Endodermal cell (in vitro differentiated cells): ENCODE measurements around the gene ABL1. TPM values are rescaled to one million over a fixed set of nuclear protein-coding genes. Genes with fewer than 3 reads are reported as not detected.

Experiments used
- DNase-seq: peaks from one replicate; pipeline ENCODE4 v3.0.0-alpha.2; 2017
- H3K27ac ChIP-seq: 2 replicates; pipeline ENCODE4 v1.5.1; 2013; ENCODE audit warnings: mild to moderate bottlenecking, low read depth, low read length, moderate library complexity
- H3K27me3 ChIP-seq: 2 replicates; pipeline ENCODE4 v1.6.1; 2013; ENCODE audit warnings: mild to moderate bottlenecking, low read length, moderate library complexity; ENCODE audit not compliant: insufficient read depth, control insufficient read depth, poor library complexity, severe bottlenecking
- H3K36me3 ChIP-seq: 2 replicates; pipeline ENCODE4 v1.7.0; 2013; ENCODE audit warnings: mild to moderate bottlenecking, low read length, moderate library complexity; ENCODE audit not compliant: control insufficient read depth, insufficient read depth
- H3K4me1 ChIP-seq: one replicate; pipeline ENCODE4 v1.7.0; 2013; ENCODE audit warnings: low read length; ENCODE audit not compliant: control insufficient read depth, insufficient read depth
- H3K4me3 ChIP-seq: 2 replicates; pipeline ENCODE4 v1.5.1; 2013; ENCODE audit warnings: mild to moderate bottlenecking, low read length, moderate library complexity
- H3K9ac ChIP-seq: 2 replicates; pipeline ENCODE4 v1.6.1; 2013; ENCODE audit warnings: mild to moderate bottlenecking, low read length, moderate library complexity; ENCODE audit not compliant: poor library complexity, severe bottlenecking; ENCODE audit errors: extremely low read depth
- H3K9me3 ChIP-seq: 2 replicates; pipeline ENCODE4 v1.6.1; 2013; ENCODE audit warnings: mild to moderate bottlenecking, low read length, moderate library complexity; ENCODE audit not compliant: control insufficient read depth
- H3K27ac Mint-ChIP-seq: 2 replicates; pipeline ENCODE4 v1.8.0; 2020; ENCODE audit warnings: mixed read lengths
- H3K27me3 Mint-ChIP-seq: 2 replicates; pipeline ENCODE4 v1.8.0; 2021; ENCODE audit warnings: mild to moderate bottlenecking, mixed read lengths; ENCODE audit not compliant: insufficient read depth
- H3K36me3 Mint-ChIP-seq: 2 replicates; pipeline ENCODE4 v1.8.0; 2020; ENCODE audit warnings: low read depth, mixed read lengths
- H3K4me1 Mint-ChIP-seq: 2 replicates; pipeline ENCODE4 v1.8.0; 2020; ENCODE audit warnings: mixed read lengths
- H3K4me3 Mint-ChIP-seq: 2 replicates; pipeline ENCODE4 v1.8.0; 2020; ENCODE audit warnings: mild to moderate bottlenecking, moderate library complexity, mixed read lengths
- H3K9me3 Mint-ChIP-seq: 2 replicates; pipeline ENCODE4 v1.8.0; 2020; ENCODE audit warnings: mild to moderate bottlenecking, mixed read lengths
- WGBS, 2 experiments: methylation state at CpG; one replicate each; pipeline versions ENCODE4 v1.1.5 to v1.1.7; 2013; ENCODE audit warnings: missing lambda C conversion rate in 2 of 2, mixed read lengths in 1 of 2; ENCODE audit not compliant: insufficient coverage in 1 of 2, insufficient read length in 1 of 2; 5-methylcytosine and 5-hydroxymethylcytosine counted together
- total RNA-seq, 2 donors: library from RNA; stranded (reverse); fragmentation: NEBNext Ultra II Directional in 1 of 2; extraction: Animal tissue kit (Norgen Biotek cat#: 25700) in 1 of 2; gene quantifications; 2 replicates in 1 of 2; 3 replicates in 1 of 2; pipeline ENCODE4 v1.2.1, GENCODE V29; 2021
- TF ChIP-seq, protein P1 (sequence below): fragments of 200-600 bp; sonication (generic); conservative IDR thresholded peaks from 2 replicates; pipeline ENCODE4 v1.5.0; 2021; ENCODE audit warnings: antibody characterized with exemption, mild to moderate bottlenecking

The ABL1 gene
- total RNA-seq, 2 donors from 2014 or later = 78.8 to 94.1 TPM

- WGBS, 2 experiments = 93 to 96% methylated on average over 16 to 25 of the region's 25 CpGs
- Histone ChIP-seq H3K36me3 (peaks cover 58% of the 10 kb centered on the region), H3K27me3 (no peaks in the 10 kb centered on the region), H3K9ac (no peak overlapping the region), H3K9me3 (no peaks in the 10 kb centered on the region), H3K4me1 (peaks cover 3% of the 10 kb centered on the region), H3K27ac (no peak overlapping the region), H3K4me3 (no peak overlapping the region)
- TF ChIP-seq, protein P1, sequence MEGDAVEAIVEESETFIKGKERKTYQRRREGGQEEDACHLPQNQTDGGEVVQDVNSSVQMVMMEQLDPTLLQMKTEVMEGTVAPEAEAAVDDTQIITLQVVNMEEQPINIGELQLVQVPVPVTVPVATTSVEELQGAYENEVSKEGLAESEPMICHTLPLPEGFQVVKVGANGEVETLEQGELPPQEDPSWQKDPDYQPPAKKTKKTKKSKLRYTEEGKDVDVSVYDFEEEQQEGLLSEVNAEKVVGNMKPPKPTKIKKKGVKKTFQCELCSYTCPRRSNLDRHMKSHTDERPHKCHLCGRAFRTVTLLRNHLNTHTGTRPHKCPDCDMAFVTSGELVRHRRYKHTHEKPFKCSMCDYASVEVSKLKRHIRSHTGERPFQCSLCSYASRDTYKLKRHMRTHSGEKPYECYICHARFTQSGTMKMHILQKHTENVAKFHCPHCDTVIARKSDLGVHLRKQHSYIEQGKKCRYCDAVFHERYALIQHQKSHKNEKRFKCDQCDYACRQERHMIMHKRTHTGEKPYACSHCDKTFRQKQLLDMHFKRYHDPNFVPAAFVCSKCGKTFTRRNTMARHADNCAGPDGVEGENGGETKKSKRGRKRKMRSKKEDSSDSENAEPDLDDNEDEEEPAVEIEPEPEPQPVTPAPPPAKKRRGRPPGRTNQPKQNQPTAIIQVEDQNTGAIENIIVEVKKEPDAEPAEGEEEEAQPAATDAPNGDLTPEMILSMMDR = no peak
- Mint-ChIP-seq H3K27ac (no peak overlapping the region), H3K36me3 (peaks cover 84% of the 10 kb centered on the region), H3K4me1 (peaks cover 6% of the 10 kb centered on the region), H3K9me3 (no peaks in the 10 kb centered on the region), H3K27me3 (no peaks in the 10 kb centered on the region), H3K4me3 (no peak overlapping the region)
- peak; percentile 46 for DNase-seq
These were observed 49.1 kb downstream of the ABL1 start for GRCh38 chr9:130884111-130884531.

- Histone ChIP-seq H3K9ac (no peak overlapping the region), H3K4me1 (peaks cover 3% of the 10 kb centered on the region), H3K9me3 (no peaks in the 10 kb centered on the region), H3K4me3 (no peak overlapping the region), H3K27me3 (no peaks in the 10 kb centered on the region), H3K27ac (no peak overlapping the region), H3K36me3 (peaks cover 52% of the 10 kb centered on the region)
- H3K4me3 Mint-ChIP-seq = no peak overlapping the region
- DNase-seq = peak; percentile 42
- no peaks in the 10 kb centered on the region for H3K9me3 Mint-ChIP-seq
- WGBS, 2 experiments = 94 to 97% methylated on average over 31 to 47 of the region's 47 CpGs
- peaks cover 79% of the 10 kb centered on the region for H3K36me3 Mint-ChIP-seq
- no peaks in the 10 kb centered on the region for H3K27me3 Mint-ChIP-seq
- H3K27ac Mint-ChIP-seq = no peak overlapping the region
- peaks cover 6% of the 10 kb centered on the region for H3K4me1 Mint-ChIP-seq
- TF ChIP-seq, protein P1 = no peak
These were observed 49.8 kb downstream of the ABL1 start for GRCh38 chr9:130884542-130885483.

- no peaks in the 10 kb centered on the region for H3K27me3 Mint-ChIP-seq
- peak; percentile 47 for DNase-seq
- Histone ChIP-seq H3K27ac (peak overlapping the region; percentile 24), H3K27me3 (no peaks in the 10 kb centered on the region), H3K9me3 (no peaks in the 10 kb centered on the region), H3K4me3 (no peak overlapping the region), H3K36me3 (peaks cover 48% of the 10 kb centered on the region), H3K4me1 (peaks cover 9% of the 10 kb centered on the region), H3K9ac (no peak overlapping the region)
- 94% methylated on average over 32 to 35 of the region's 35 CpGs for WGBS, 2 experiments
- peaks cover 9% of the 10 kb centered on the region for H3K4me1 Mint-ChIP-seq
- no peaks in the 10 kb centered on the region for H3K9me3 Mint-ChIP-seq
- peak overlapping the region; percentile 74 for H3K27ac Mint-ChIP-seq
- no peak overlapping the region for H3K4me3 Mint-ChIP-seq
- TF ChIP-seq, protein P1 = no peak
- peaks cover 73% of the 10 kb centered on the region for H3K36me3 Mint-ChIP-seq
These were observed 50.7 kb downstream of the ABL1 start for GRCh38 chr9:130885484-130886375.
